ENCODE data around the gene KRTAP10-12. TPM values are rescaled to one million over a fixed set of nuclear protein-coding genes. Genes with fewer than 3 reads are reported as not detected.

KRTAP10-12 gene
- total and polyA plus RNA-seq, 4 donors: not detected

DNA sequence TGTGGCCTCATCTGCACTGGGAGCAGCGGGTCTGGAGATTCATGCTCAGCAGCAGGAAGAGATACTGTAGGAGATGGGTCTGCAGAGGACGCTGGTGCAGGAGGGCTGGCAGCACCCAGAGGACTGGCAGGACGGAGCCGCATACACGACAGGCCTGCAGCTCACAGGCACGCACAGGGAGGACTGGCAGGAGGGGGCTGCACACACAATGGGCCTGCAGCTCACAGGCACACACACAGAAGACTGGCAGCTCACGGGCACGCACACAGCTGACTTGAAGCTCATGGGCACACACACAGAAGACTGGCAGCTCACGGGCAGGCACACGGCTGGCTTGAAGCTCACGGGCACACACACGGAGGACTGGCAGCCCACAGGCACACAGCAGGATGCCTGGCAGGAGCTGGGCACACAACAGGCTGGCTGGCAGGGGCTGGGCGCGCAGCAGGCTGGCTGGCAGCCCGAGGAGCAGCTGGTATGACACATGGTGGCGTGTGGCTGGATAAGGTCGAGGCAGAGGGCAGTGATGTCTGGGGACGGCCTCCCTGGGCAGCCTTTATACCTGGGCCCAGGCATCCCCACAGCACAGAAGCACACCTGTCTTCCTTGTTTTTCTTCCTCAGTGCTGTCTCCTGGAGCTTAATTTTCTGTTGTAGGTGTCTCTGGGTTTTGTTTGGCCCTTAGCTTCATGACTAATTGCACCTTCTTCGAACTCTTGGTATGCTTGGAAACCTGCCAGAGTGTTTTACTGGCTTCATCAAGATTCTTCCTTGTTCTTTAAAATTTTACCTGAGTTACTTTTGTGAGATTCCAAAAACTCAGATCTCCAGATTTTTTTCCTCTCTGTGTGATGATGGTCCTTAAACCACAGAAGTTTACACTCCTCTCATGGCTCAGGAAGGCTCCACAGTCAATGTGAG, 30.3 kb upstream of the KRTAP10-12 start, which contains the start of gene KRTAP12-2:
Gene KRTAP12-2 (minus strand): TSS at position 527 of the 920 bp plus-strand sequence. CDS start 41 bp downstream, at position 486.
- 71% methylated on average over 19 of the region's 19 CpGs for WGBS
- Histone ChIP-seq H3K9ac (ENCODE audit: low read depth in 1 of 2, low read length in 2 of 2) (no peak within 1 kb of the TSS), H3K27ac (ENCODE audit: low read depth in 1 of 2, low read length in 2 of 2) (no peak within 1 kb of the TSS), H3K9me3 (ENCODE audit: control insufficient read depth in 4 of 4, low read length in 3 of 4) (no peaks in the 10 kb centered on the region), H3K4me1 (ENCODE audit: control insufficient read depth in 4 of 4, insufficient read depth in 4 of 4, low read length in 3 of 4) (no peaks in the 10 kb centered on the region), H3K27me3 (ENCODE audit: control insufficient read depth in 4 of 4, insufficient read depth in 4 of 4, low read length in 3 of 4) (peaks cover 0 to 4% (median 0%) of the 10 kb centered on the region in 4 donors), H3K4me3 (ENCODE audit: low read depth in 1 of 3, low read length in 3 of 3) (no peak within 1 kb of the TSS), H3K36me3 (ENCODE audit: control insufficient read depth in 4 of 4, insufficient read depth in 3 of 4, low read depth in 1 of 4, low read length in 3 of 4) (no peaks in the 10 kb centered on the region)
- TF ChIP-seq SP1 (IDR thresholded peaks at IDR 0.05) (no peak), JUND (IDR thresholded peaks at IDR 0.05) (no peak), FOXA1 (IDR thresholded peaks at IDR 0.05) (no peak), RXRA (IDR thresholded peaks at IDR 0.05) (no peak), YY1 (IDR thresholded peaks at IDR 0.05) (no peak), HNF4G (IDR thresholded peaks at IDR 0.05) (no peak)
- TF ChIP-seq, protein P1, sequence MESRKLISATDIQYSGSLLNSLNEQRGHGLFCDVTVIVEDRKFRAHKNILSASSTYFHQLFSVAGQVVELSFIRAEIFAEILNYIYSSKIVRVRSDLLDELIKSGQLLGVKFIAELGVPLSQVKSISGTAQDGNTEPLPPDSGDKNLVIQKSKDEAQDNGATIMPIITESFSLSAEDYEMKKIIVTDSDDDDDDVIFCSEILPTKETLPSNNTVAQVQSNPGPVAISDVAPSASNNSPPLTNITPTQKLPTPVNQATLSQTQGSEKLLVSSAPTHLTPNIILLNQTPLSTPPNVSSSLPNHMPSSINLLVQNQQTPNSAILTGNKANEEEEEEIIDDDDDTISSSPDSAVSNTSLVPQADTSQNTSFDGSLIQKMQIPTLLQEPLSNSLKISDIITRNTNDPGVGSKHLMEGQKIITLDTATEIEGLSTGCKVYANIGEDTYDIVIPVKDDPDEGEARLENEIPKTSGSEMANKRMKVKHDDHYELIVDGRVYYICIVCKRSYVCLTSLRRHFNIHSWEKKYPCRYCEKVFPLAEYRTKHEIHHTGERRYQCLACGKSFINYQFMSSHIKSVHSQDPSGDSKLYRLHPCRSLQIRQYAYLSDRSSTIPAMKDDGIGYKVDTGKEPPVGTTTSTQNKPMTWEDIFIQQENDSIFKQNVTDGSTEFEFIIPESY (IDR thresholded peaks at IDR 0.05): no peak
- TF ChIP-seq, protein P2, sequence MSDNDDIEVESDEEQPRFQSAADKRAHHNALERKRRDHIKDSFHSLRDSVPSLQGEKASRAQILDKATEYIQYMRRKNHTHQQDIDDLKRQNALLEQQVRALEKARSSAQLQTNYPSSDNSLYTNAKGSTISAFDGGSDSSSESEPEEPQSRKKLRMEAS (IDR thresholded peaks at IDR 0.05): no peak
- DNase-seq (ENCODE audit: low spot score): no peak

DNA sequence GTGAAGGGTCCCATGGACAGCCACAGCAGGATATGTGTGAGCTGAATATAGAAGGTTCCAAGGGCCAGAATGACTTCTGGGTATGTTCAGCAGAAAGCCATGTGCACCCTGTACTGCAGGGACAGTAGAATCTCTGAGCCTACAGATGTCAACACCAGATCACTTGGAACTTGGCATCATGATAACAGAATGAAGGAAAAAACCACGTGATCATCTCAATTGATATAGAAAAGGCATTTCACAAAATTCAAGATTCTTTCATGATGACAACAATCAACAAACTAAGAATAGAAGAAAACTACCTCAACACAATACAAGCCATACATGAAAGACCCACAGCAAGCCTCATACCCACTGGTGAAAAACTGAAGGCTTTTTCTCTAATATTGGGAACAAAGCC, 29.4 kb upstream of the KRTAP10-12 start:
- Histone ChIP-seq H3K4me1 (ENCODE audit: control insufficient read depth in 4 of 4, insufficient read depth in 4 of 4, low read length in 3 of 4) (no peaks in the 10 kb centered on the region), H3K27me3 (ENCODE audit: control insufficient read depth in 4 of 4, insufficient read depth in 4 of 4, low read length in 3 of 4) (peaks cover 0 to 4% (median 0%) of the 10 kb centered on the region in 4 donors), H3K9ac (ENCODE audit: low read depth in 1 of 2, low read length in 2 of 2) (no peak overlapping the region), H3K27ac (ENCODE audit: low read depth in 1 of 2, low read length in 2 of 2) (no peak overlapping the region), H3K36me3 (ENCODE audit: control insufficient read depth in 4 of 4, insufficient read depth in 3 of 4, low read depth in 1 of 4, low read length in 3 of 4) (no peaks in the 10 kb centered on the region), H3K4me3 (ENCODE audit: low read depth in 1 of 3, low read length in 3 of 3) (no peak overlapping the region), H3K9me3 (ENCODE audit: control insufficient read depth in 4 of 4, low read length in 3 of 4) (peaks cover 0 to 1% (median 1%) of the 10 kb centered on the region in 4 donors)
- TF ChIP-seq, protein P3, sequence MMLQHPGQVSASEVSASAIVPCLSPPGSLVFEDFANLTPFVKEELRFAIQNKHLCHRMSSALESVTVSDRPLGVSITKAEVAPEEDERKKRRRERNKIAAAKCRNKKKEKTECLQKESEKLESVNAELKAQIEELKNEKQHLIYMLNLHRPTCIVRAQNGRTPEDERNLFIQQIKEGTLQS (IDR thresholded peaks at IDR 0.05): no peak
- no peak for TF ChIP-seq HNF4A (conservative IDR thresholded peaks at IDR 0.05)
- no peak for TF ChIP-seq JUND (IDR thresholded peaks at IDR 0.05)
- TF ChIP-seq GABPA (IDR thresholded peaks at IDR 0.05 in 1 of 2, conservative IDR thresholded peaks at IDR 0.05 in 1 of 2): no peak
- TF ChIP-seq SP1 (IDR thresholded peaks at IDR 0.05): no peak
- no peak for TF ChIP-seq RAD21 (IDR thresholded peaks at IDR 0.05)
- TF ChIP-seq, protein P1 (IDR thresholded peaks at IDR 0.05): no peak
- no peak for TF ChIP-seq NR2F2 (IDR thresholded peaks at IDR 0.05)
- TF ChIP-seq EGR1 (IDR thresholded peaks at IDR 0.05; ENCODE audit: low read depth in 2 of 2): no peak
- TF ChIP-seq YY1 (IDR thresholded peaks at IDR 0.05): no peak
- no peak for TF ChIP-seq FOXA1 (IDR thresholded peaks at IDR 0.05)
- no peak for DNase-seq (ENCODE audit: low spot score)
- 61% methylated on average over 1 of the region's 1 CpG for WGBS
